ENCODE measurements around the gene IGF2BP2.
A peak's percentile ranks its signal among the peaks of the same experiment; 100 is the strongest.

Gene IGF2BP2

DNA sequence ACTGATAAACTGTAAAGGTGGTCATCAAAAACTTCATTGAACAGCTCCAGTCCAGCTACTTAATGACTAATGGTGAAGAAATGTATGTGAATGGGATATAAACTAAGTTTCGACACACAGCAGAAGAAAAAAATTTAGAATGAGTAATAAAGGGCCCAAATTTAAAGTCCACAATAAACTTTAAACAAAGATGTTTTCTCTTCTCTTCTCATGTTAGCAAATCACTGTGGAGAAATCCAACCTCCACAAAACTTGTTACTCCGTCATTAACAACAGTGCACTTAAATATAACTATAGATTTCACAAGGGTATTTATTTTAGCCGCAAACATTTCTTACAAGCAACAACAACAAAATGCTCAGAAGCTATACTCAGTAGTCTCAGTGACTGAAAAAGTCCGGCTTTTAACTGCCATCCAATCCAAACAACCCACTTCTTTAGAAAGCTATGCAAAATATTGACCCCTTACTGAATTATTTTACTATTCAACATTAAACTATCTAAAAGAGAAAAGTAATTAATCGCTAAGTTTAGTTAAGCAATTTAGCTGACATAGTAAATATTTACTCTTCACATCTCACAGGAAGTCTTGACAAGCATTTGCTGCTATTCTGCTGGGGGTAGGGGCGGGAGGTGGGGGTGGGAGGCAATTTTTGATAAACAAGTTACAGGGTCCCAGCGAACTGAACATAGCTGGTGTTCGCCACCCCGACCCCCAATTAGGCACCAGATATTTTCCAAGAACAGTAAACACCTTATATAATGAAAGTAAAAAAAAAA, 2.4 kb downstream of the IGF2BP2 start:
- in situ Hi-C loops (cut with HindIII; ENCODE audit: low sequenced_read_pairs), result no loop called here
- peak overlapping the region; percentile 90 for H3K4me3 ChIP-seq (ENCODE audit: low read depth, low read length)
- TF ChIP-seq, protein P1, sequence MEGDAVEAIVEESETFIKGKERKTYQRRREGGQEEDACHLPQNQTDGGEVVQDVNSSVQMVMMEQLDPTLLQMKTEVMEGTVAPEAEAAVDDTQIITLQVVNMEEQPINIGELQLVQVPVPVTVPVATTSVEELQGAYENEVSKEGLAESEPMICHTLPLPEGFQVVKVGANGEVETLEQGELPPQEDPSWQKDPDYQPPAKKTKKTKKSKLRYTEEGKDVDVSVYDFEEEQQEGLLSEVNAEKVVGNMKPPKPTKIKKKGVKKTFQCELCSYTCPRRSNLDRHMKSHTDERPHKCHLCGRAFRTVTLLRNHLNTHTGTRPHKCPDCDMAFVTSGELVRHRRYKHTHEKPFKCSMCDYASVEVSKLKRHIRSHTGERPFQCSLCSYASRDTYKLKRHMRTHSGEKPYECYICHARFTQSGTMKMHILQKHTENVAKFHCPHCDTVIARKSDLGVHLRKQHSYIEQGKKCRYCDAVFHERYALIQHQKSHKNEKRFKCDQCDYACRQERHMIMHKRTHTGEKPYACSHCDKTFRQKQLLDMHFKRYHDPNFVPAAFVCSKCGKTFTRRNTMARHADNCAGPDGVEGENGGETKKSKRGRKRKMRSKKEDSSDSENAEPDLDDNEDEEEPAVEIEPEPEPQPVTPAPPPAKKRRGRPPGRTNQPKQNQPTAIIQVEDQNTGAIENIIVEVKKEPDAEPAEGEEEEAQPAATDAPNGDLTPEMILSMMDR (IDR thresholded peaks at IDR 0.05; ENCODE audit: low read depth, low read length), result no peak
- peak; percentile 68 for DNase-seq (ENCODE audit: low read depth, low spot score)

- in situ Hi-C loops (cut with HindIII; ENCODE audit: low sequenced_read_pairs), result no loop called here
- DNase-seq (ENCODE audit: low read depth, low spot score), result peak; percentile 89
- H3K4me3 ChIP-seq (ENCODE audit: low read depth, low read length), result peak overlapping the region; percentile 33
- TF ChIP-seq, protein P1 (IDR thresholded peaks at IDR 0.05; ENCODE audit: low read depth, low read length), result no peak
Measured at GRCh38 chr3:185820973-185821758, 3.7 kb downstream of the IGF2BP2 start.

GRCh38 chr3:185818267-185818875, 6.5 kb downstream of the IGF2BP2 start:
- no peak overlapping the region for H3K4me3 ChIP-seq (ENCODE audit: low read depth, low read length)
- TF ChIP-seq, protein P1 (IDR thresholded peaks at IDR 0.05; ENCODE audit: low read depth, low read length), result no peak
- DNase-seq (ENCODE audit: low read depth, low spot score), result no peak
- in situ Hi-C loops (cut with HindIII; ENCODE audit: low sequenced_read_pairs), result no loop called here

DNA sequence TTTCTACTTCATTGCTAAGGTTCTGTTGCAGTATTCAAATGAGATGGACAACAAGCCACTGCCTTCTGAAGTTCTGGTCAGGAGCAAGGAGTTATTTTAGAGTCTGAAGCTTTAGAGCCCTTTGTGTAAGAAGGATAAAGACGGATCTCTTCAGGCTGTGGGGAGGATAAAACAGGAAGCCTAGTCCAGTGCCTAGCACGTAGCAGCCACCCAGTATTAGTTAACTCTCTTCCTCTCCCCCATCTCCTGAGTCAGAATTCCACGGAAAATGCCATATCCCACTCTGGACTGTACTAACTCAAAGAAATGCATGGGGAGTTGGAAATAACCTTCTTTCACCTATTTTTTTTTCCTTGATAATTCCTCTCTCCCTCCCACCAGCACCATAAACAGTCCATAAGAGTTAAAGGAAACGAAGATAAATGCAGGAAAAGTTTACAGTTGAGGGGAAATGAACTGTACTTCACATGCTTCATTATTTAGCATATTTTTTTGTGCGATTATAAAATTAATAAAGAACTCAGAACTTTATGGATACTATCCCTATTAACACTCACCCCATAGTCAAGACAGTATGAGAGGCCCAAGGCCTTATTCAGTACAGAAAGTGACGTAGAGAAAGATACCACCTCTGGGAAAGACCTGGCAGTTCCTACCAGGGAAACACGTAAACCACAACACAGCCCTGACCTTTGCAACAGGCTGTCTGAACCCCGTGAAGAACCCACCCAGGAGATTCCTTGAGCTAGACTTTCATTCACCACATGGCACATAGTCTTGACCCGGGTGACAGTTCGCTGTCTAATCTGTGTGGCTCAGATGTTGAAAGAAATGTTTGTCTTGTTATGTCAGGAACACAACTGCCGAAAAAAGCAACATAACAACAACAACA, 9.2 kb downstream of the IGF2BP2 start:
- TF ChIP-seq, protein P1 (IDR thresholded peaks at IDR 0.05; ENCODE audit: low read depth, low read length), result no peak
- H3K4me3 ChIP-seq (ENCODE audit: low read depth, low read length), result no peak overlapping the region
- DNase-seq (ENCODE audit: low read depth, low spot score), result no peak
- in situ Hi-C loops (cut with HindIII; ENCODE audit: low sequenced_read_pairs), result no loop called here

DNA sequence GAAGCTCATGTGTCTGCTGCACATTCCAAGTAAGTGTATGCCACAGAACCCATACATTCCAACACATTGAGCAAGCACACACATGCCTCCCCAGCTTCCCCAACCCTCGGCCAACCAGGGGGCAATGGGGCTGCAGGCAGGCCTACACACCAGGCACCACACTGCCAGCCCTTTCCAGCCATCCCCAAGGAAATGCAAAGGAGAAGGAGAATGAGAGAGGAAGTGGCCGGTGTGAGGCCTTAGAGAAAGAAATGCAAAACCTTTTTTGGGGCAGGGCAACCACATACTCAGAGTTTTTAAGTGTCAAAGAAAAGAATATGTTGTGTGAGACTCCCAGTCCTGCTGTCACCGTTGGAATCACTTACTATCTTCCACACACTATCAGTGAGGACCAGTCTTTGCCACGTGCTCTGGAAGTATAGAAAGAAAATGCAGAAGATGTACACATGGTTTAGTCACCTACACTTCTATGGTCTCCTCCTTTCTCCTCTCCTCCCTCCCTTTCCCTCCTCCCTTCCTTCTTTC, 11.1 kb downstream of the IGF2BP2 start:
- in situ Hi-C loops (cut with HindIII; ENCODE audit: low sequenced_read_pairs), result no loop called here
- TF ChIP-seq, protein P1 (IDR thresholded peaks at IDR 0.05; ENCODE audit: low read depth, low read length), result no peak
- H3K4me3 ChIP-seq (ENCODE audit: low read depth, low read length), result no peak overlapping the region
- DNase-seq (ENCODE audit: low read depth, low spot score), result peak; percentile 68

All from astrocyte of the spinal cord (primary cell).